ENCODE data around the gene ZEB1.

ZEB1 gene

DNA sequence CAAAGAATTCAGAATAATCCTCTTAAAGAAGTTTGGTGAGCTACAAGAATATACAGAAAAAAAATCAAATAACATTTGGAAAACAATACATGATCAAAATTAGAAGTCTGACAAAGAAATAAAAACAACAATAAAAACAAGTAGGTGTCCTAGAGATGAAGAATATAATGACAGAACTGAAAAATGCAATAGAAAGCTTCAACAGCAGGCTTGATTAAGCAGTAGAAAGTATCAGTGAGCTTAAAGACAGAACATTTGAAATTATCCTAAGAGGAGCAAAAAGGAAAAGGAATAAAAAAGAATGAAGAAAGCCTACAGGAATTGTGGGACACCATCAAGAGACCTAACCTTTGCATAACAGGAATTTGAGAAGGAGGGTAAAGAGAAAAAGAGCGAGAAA, 238.8 kb downstream of the ZEB1 start:
- TF ChIP-seq, protein P1, sequence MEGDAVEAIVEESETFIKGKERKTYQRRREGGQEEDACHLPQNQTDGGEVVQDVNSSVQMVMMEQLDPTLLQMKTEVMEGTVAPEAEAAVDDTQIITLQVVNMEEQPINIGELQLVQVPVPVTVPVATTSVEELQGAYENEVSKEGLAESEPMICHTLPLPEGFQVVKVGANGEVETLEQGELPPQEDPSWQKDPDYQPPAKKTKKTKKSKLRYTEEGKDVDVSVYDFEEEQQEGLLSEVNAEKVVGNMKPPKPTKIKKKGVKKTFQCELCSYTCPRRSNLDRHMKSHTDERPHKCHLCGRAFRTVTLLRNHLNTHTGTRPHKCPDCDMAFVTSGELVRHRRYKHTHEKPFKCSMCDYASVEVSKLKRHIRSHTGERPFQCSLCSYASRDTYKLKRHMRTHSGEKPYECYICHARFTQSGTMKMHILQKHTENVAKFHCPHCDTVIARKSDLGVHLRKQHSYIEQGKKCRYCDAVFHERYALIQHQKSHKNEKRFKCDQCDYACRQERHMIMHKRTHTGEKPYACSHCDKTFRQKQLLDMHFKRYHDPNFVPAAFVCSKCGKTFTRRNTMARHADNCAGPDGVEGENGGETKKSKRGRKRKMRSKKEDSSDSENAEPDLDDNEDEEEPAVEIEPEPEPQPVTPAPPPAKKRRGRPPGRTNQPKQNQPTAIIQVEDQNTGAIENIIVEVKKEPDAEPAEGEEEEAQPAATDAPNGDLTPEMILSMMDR (IDR thresholded peaks at IDR 0.05): no peak

DNA sequence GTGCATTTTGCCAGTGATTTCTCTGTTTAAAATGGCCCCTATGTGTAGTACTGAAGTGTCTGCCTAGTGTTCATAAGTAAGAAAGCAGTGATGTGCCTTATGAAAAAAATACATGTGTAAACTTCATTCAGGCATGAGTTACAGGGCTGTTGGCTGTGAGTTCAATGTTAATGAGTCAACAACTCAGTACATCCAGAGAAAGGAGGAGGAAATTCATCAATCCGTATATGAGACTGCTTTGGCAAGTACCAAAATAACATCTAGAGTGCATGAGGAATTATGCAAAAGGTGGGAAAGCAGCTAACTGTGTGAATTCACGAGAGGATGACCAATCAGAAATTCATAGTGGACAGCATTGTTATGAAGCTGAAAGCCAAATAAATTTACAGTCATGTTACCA, 255.6 kb downstream of the ZEB1 start:
- TF ChIP-seq, protein P1 (IDR thresholded peaks at IDR 0.05): no peak

DNA sequence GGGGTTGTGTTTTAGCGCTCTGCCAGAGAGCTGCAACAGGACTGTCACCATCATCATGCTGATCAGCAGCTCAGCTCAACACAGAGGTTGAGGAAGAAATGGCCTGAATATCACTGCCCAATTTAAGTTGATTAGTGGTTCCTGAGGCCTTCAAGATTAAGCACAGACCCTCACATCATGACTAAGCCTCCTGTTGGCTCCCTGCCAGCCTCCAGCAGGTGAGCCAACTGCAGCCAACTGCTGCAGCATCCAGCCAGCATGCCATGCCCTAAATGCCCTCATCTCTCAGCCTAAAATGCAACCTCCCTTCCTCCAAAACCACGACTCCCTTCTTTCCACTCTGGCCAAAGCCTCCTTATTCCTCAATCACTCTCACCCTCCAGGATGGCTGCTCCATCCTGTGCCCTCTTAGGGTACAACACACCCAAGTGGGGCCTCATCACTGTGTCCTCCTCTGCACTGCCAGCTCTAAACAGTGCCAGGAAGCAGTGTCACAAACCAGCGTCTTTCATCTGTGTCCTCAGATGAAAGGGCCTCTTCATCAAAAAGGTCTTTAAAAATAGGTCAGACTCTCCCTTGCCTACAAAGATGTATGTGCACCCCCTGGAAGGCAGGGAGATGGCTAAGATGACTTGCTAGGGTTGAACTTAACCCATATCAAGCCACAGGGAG, 259.3 kb downstream of the ZEB1 start:
- TF ChIP-seq, protein P1 (IDR thresholded peaks at IDR 0.05): no peak

DNA sequence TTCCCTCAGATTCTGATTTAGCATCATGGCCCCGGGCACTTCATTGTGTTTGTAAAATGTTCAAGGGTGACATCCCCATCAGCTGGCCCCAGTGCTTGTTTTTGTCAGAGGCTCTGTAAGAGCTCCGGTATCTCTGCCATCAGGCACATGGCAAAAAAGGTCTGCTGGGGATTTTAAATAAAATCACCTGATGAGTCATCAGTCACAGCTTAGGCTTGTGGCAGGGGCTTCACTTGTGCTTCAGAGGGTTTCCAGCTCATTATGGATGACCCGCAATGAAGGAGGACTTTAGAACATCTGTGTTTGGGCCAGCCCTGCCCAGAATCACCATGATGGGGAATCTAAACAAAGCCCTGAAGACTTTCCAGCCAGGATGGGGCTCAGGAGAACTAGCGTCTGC, 259.9 kb downstream of the ZEB1 start:
- TF ChIP-seq, protein P1 (IDR thresholded peaks at IDR 0.05): no peak

Data from LNCAP (cell line).